ENCODE measurements around the gene IL1RL1. TPM values are rescaled to one million over a fixed set of nuclear protein-coding genes. Genes with fewer than 3 reads are reported as not detected.

Gene IL1RL1
- total RNA-seq, 1 donor from 2014 or later, result 0.27 TPM

DNA sequence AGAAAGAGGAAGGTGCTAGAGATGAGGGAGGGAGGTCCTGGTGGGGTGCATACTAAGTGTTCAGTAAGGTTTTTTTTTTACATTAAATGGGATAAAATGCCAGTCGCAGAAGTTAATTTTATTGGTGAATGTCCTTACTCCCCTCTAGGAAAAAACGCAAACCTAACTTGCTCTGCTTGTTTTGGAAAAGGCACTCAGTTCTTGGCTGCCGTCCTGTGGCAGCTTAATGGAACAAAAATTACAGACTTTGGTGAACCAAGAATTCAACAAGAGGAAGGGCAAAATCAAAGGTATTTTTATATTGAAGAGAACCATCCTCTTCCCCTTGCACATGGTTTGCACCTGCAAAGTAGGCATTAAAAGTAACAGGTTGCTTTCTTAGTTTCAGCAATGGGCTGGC is 31.5 kb downstream of the IL1RL1 start:
- Histone ChIP-seq H3K36me3 (ENCODE audit: insufficient read depth, low read length) (no peaks in the 10 kb centered on the region), H3K9ac (ENCODE audit: low read length) (no peak overlapping the region), H2AFZ (ENCODE audit: low read depth, low read length) (no peak overlapping the region), H3K4me2 (ENCODE audit: low read length) (no peak overlapping the region), H3K27ac (ENCODE audit: low read depth, low read length) (no peak overlapping the region), H3K27me3 (ENCODE audit: insufficient read depth, low read length) (peaks cover 8% of the 10 kb centered on the region), H3K4me3 (ENCODE audit: insufficient read depth, low read depth, low read length) (no peak overlapping the region), H4K20me1 (ENCODE audit: insufficient read depth, low read length) (no peaks in the 10 kb centered on the region), H3K79me2 (ENCODE audit: insufficient read depth, low read length) (no peaks in the 10 kb centered on the region), H3K9me3 (ENCODE audit: insufficient read depth, low read depth, low read length) (no peaks in the 10 kb centered on the region), H3K4me1 (ENCODE audit: insufficient read depth, low read length) (no peaks in the 10 kb centered on the region)
- no peak for TF ChIP-seq CTCF (IDR thresholded peaks at IDR 0.05; ENCODE audit: insufficient read depth, low read depth, low read length)
- no peaks in the 10 kb centered on the region for H3K36me3 Mint-ChIP-seq (ENCODE audit: low read depth, unreplicated experiment)
- DNase-seq (ENCODE audit: low read depth), result no peak
- no peak overlapping the region for H3K27ac Mint-ChIP-seq (ENCODE audit: unreplicated experiment)
- no peak for FAIRE-seq
- H3K9me3 Mint-ChIP-seq (ENCODE audit: unreplicated experiment), result no peaks in the 10 kb centered on the region
- peaks cover 3% of the 10 kb centered on the region for H3K27me3 Mint-ChIP-seq (ENCODE audit: low read depth, unreplicated experiment)
- H3K4me3 Mint-ChIP-seq (ENCODE audit: unreplicated experiment), result no peak overlapping the region
- no peaks in the 10 kb centered on the region for H3K4me1 Mint-ChIP-seq (ENCODE audit: low read depth, unreplicated experiment)

- H3K36me3 Mint-ChIP-seq (ENCODE audit: low read depth, unreplicated experiment), result no peaks in the 10 kb centered on the region
- peaks cover 8% of the 10 kb centered on the region for H3K27me3 ChIP-seq (ENCODE audit: insufficient read depth, low read length)
- TF ChIP-seq EZH2 (IDR thresholded peaks at IDR 0.05; ENCODE audit: insufficient read depth, low read length), result no peak
- TF ChIP-seq CTCF (IDR thresholded peaks at IDR 0.05; ENCODE audit: insufficient read depth, low read depth, low read length), result no peak
- DNase-seq (ENCODE audit: low read depth), result no peak
- FAIRE-seq, result no peak
- H3K79me2 ChIP-seq (ENCODE audit: insufficient read depth, low read length), result no peaks in the 10 kb centered on the region
- peaks cover 3% of the 10 kb centered on the region for H3K27me3 Mint-ChIP-seq (ENCODE audit: low read depth, unreplicated experiment)
- H3K9me3 ChIP-seq (ENCODE audit: insufficient read depth, low read depth, low read length), result no peaks in the 10 kb centered on the region
- H3K36me3 ChIP-seq (ENCODE audit: insufficient read depth, low read length), result no peaks in the 10 kb centered on the region
- no peak overlapping the region for H3K4me3 ChIP-seq (ENCODE audit: insufficient read depth, low read depth, low read length)
- no peaks in the 10 kb centered on the region for H3K9me3 Mint-ChIP-seq (ENCODE audit: unreplicated experiment)
- H3K4me1 Mint-ChIP-seq (ENCODE audit: low read depth, unreplicated experiment), result no peaks in the 10 kb centered on the region
- no peak overlapping the region for H3K27ac ChIP-seq (ENCODE audit: low read depth, low read length)
- H3K9ac ChIP-seq (ENCODE audit: low read length), result no peak overlapping the region
- H3K4me3 Mint-ChIP-seq (ENCODE audit: unreplicated experiment), result no peak overlapping the region
- no peak overlapping the region for H3K27ac Mint-ChIP-seq (ENCODE audit: unreplicated experiment)
- H4K20me1 ChIP-seq (ENCODE audit: insufficient read depth, low read length), result no peaks in the 10 kb centered on the region
- no peaks in the 10 kb centered on the region for H3K4me1 ChIP-seq (ENCODE audit: insufficient read depth, low read length)
- no peak overlapping the region for H3K4me2 ChIP-seq (ENCODE audit: low read length)
- no peak overlapping the region for H2AFZ ChIP-seq (ENCODE audit: low read depth, low read length)
Measured at GRCh38 chr2:102344397-102344796, 33.0 kb downstream of the IL1RL1 start.

DNA sequence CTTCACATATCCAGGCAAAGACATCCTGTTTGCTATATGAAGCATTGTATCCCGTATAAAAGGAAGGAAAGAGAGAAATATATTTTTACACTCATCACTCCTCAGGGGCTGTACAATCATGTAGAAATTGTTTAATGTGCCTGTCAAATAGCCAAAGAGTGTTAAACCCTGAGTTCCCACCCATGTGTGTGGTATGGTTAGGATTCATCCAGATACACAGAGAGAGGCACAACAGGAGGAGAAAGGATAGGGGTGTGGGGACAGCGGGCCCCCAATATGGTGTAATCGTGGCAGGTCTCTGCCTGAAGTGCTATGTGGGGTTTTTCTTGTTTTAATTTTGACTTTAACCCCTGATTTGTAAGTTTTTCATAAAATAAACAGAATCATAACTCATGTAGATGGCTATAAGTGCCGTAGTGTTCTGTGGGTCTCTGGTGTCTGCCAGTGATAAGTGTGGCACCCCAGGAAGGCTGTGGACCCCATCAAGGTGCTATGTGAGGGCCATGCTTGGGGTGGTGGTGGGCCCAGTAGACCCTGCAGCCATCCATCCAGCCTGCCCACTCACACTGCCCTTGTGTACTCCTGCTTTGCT is 34.1 kb downstream of the IL1RL1 start:
- H3K4me1 Mint-ChIP-seq (ENCODE audit: low read depth, unreplicated experiment), result no peaks in the 10 kb centered on the region
- H3K27ac Mint-ChIP-seq (ENCODE audit: unreplicated experiment), result no peak overlapping the region
- H3K27me3 Mint-ChIP-seq (ENCODE audit: low read depth, unreplicated experiment), result peaks cover 3% of the 10 kb centered on the region
- no peaks in the 10 kb centered on the region for H3K4me1 ChIP-seq (ENCODE audit: insufficient read depth, low read length)
- no peak overlapping the region for H3K4me3 ChIP-seq (ENCODE audit: insufficient read depth, low read depth, low read length)
- H4K20me1 ChIP-seq (ENCODE audit: insufficient read depth, low read length), result no peaks in the 10 kb centered on the region
- no peaks in the 10 kb centered on the region for H3K9me3 Mint-ChIP-seq (ENCODE audit: unreplicated experiment)
- H3K4me3 Mint-ChIP-seq (ENCODE audit: unreplicated experiment), result no peak overlapping the region
- no peaks in the 10 kb centered on the region for H3K36me3 ChIP-seq (ENCODE audit: insufficient read depth, low read length)
- H3K27me3 ChIP-seq (ENCODE audit: insufficient read depth, low read length), result peaks cover 8% of the 10 kb centered on the region
- H3K79me2 ChIP-seq (ENCODE audit: insufficient read depth, low read length), result no peaks in the 10 kb centered on the region
- no peaks in the 10 kb centered on the region for H3K36me3 Mint-ChIP-seq (ENCODE audit: low read depth, unreplicated experiment)
- H3K27ac ChIP-seq (ENCODE audit: low read depth, low read length), result no peak overlapping the region
- H2AFZ ChIP-seq (ENCODE audit: low read depth, low read length), result no peak overlapping the region
- no peak for FAIRE-seq
- H3K9ac ChIP-seq (ENCODE audit: low read length), result no peak overlapping the region
- H3K4me2 ChIP-seq (ENCODE audit: low read length), result no peak overlapping the region
- H3K9me3 ChIP-seq (ENCODE audit: insufficient read depth, low read depth, low read length), result no peaks in the 10 kb centered on the region
- TF ChIP-seq EZH2 (IDR thresholded peaks at IDR 0.05; ENCODE audit: insufficient read depth, low read length), result no peak
- no peak for DNase-seq (ENCODE audit: low read depth)
